WTC11 (cell line): ENCODE measurements around the gene NGLY1. TPM values are rescaled to one million over a fixed set of nuclear protein-coding genes. Genes with fewer than 3 reads are reported as not detected.

Experiments
- ATAC-seq: fragments of 200-7000 bp; cut with Tn5 transposase; 2 replicates; pipeline ENCODE4 v1.10.0; 2021; ENCODE audit warnings: mild to moderate bottlenecking, moderate library complexity
- CTCF ChIA-PET: fragments of 300-600 bp; sonication (Branson Sonifier 250); formaldehyde crosslinking; loops from one replicate; lab custom pipeline; 2021; ENCODE audit warnings: antibody characterized with exemption; lab: Charles Lee
- POLR2A ChIA-PET: fragments of 350-600 bp; sonication (Branson Sonifier 250); formaldehyde crosslinking; loops from one replicate; lab custom pipeline; 2021; ENCODE audit warnings: antibody characterized with exemption; lab: Charles Lee
- DNase-seq: peaks from one replicate; pipeline ENCODE4 v3.0.0; 2021; ENCODE audit warnings: low spot score
- H3K27ac Mint-ChIP-seq: 2 replicates; pipeline ENCODE4 v1.8.0; 2021; ENCODE audit warnings: mixed read lengths
- H3K27me3 Mint-ChIP-seq: 2 replicates; pipeline ENCODE4 v1.8.0; 2021; ENCODE audit warnings: low read depth, mild to moderate bottlenecking, moderate library complexity, mixed read lengths
- H3K36me3 Mint-ChIP-seq: 2 replicates; pipeline ENCODE4 v1.8.0; 2021; ENCODE audit warnings: mixed read lengths
- H3K4me1 Mint-ChIP-seq: 2 replicates; pipeline ENCODE4 v1.8.0; 2022; ENCODE audit warnings: mixed read lengths
- H3K4me3 Mint-ChIP-seq: 2 replicates; pipeline ENCODE4 v1.8.0; 2021; ENCODE audit warnings: mild to moderate bottlenecking, moderate library complexity, mixed read lengths
- H3K9me3 Mint-ChIP-seq: 2 replicates; pipeline ENCODE4 v1.8.0; 2021; ENCODE audit warnings: mixed read lengths
- CREM ChIP-seq: sonication (generic); formaldehyde crosslinking; IDR thresholded peaks from 2 replicates; pipeline ENCODE4 v1.8.1; 2022; ENCODE audit warnings: mild to moderate bottlenecking, missing genetic modification reagents, moderate library complexity
- ERG ChIP-seq: fragments of 250-450 bp; sonication (Bioruptor Pico); IDR thresholded peaks from 2 replicates; pipeline ENCODE4 v1.8.0; 2021; ENCODE audit warnings: mild to moderate bottlenecking
- FOXK1 ChIP-seq: sonication (generic); formaldehyde crosslinking; IDR thresholded peaks from 2 replicates; pipeline ENCODE4 v1.8.0; 2022; ENCODE audit warnings: mild to moderate bottlenecking, moderate library complexity, missing genetic modification reagents
- FOXP1 ChIP-seq: sonication (generic); formaldehyde crosslinking; IDR thresholded peaks from 2 replicates; pipeline ENCODE4 v1.8.0; 2022; ENCODE audit warnings: missing genetic modification reagents, mild to moderate bottlenecking, moderate library complexity, borderline replicate concordance
- GTF2I ChIP-seq: fragments of 250-450 bp; sonication (Bioruptor Pico); conservative IDR thresholded peaks from 2 replicates; pipeline ENCODE4 v1.4.0; 2021; ENCODE audit warnings: mild to moderate bottlenecking
- KAT7 ChIP-seq: sonication (generic); formaldehyde crosslinking; IDR thresholded peaks from 2 replicates; pipeline ENCODE4 v1.8.1; 2023; ENCODE audit warnings: missing genetic modification reagents, mild to moderate bottlenecking, borderline replicate concordance
- MXD4 ChIP-seq: fragments of 250-450 bp; sonication (Bioruptor Pico); IDR thresholded peaks from 2 replicates; pipeline ENCODE4 v1.8.0; 2021; ENCODE audit warnings: mild to moderate bottlenecking, moderate library complexity, borderline replicate concordance
- MYBL2 ChIP-seq: sonication (generic); formaldehyde crosslinking; IDR thresholded peaks from 2 replicates; pipeline ENCODE4 v1.8.1; 2023; ENCODE audit warnings: mild to moderate bottlenecking, moderate library complexity, missing genetic modification reagents
- NFATC4 ChIP-seq: fragments of 250-450 bp; sonication (Bioruptor Pico); IDR thresholded peaks from 2 replicates; pipeline ENCODE4 v1.9.0; 2021; ENCODE audit warnings: mild to moderate bottlenecking
- NFE2L1 ChIP-seq: sonication (generic); formaldehyde crosslinking; IDR thresholded peaks from 2 replicates; pipeline ENCODE4 v1.8.1; 2023; ENCODE audit warnings: missing genetic modification reagents
- NFYB ChIP-seq: sonication (generic); formaldehyde crosslinking; conservative IDR thresholded peaks from 2 replicates; pipeline ENCODE4 v1.8.0; 2022; ENCODE audit warnings: low read depth, missing genetic modification reagents
- NR2C2 ChIP-seq: sonication (generic); formaldehyde crosslinking; IDR thresholded peaks from 2 replicates; pipeline ENCODE4 v1.8.0; 2022; ENCODE audit warnings: mild to moderate bottlenecking, missing genetic modification reagents
- STAT6 ChIP-seq: sonication (generic); formaldehyde crosslinking; conservative IDR thresholded peaks from 2 replicates; pipeline ENCODE4 v1.8.1; 2023; ENCODE audit warnings: mild to moderate bottlenecking, low read depth, missing genetic modification reagents, moderate library complexity
- TCF7 ChIP-seq: sonication (generic); formaldehyde crosslinking; IDR thresholded peaks from 2 replicates; pipeline ENCODE4 v1.8.0; 2022; ENCODE audit warnings: mild to moderate bottlenecking, low read depth, missing genetic modification reagents, moderate library complexity
- TEAD1 ChIP-seq: sonication (generic); formaldehyde crosslinking; IDR thresholded peaks from 2 replicates; pipeline ENCODE4 v1.8.0; 2022; ENCODE audit warnings: mild to moderate bottlenecking, missing genetic modification reagents
- ZNF121 ChIP-seq: sonication (generic); formaldehyde crosslinking; IDR thresholded peaks from 2 replicates; pipeline ENCODE4 v1.8.0; 2023; ENCODE audit warnings: missing genetic modification reagents
- ZNF138 ChIP-seq: sonication (generic); formaldehyde crosslinking; conservative IDR thresholded peaks from 2 replicates; pipeline ENCODE4 v1.8.1; 2022; ENCODE audit warnings: mild to moderate bottlenecking, moderate library complexity, missing genetic modification reagents
- ZNF532 ChIP-seq: fragments of 250-450 bp; sonication (Bioruptor Pico); IDR thresholded peaks from 2 replicates; pipeline ENCODE4 v1.9.0; 2021; ENCODE audit warnings: mild to moderate bottlenecking, borderline replicate concordance
- total RNA-seq: library from RNA; stranded (reverse); gene quantifications from 3 replicates; pipeline ENCODE4 v1.2.3, GENCODE V29; 2021
- TF ChIP-seq, protein P1 (sequence below): sonication (generic); formaldehyde crosslinking; conservative IDR thresholded peaks from 2 replicates; pipeline ENCODE4 v1.8.1; 2022; ENCODE audit warnings: mild to moderate bottlenecking, missing genetic modification reagents
- TF ChIP-seq, protein P2 (sequence below): sonication (generic); formaldehyde crosslinking; IDR thresholded peaks from 2 replicates; pipeline ENCODE4 v1.8.1; 2023; ENCODE audit warnings: mild to moderate bottlenecking, missing genetic modification reagents, borderline replicate concordance
- TF ChIP-seq, protein P3 (sequence below): fragments of 250-450 bp; sonication (Bioruptor Pico); IDR thresholded peaks from 2 replicates; pipeline ENCODE4 v1.9.0; 2021; ENCODE audit warnings: moderate library complexity, mild to moderate bottlenecking, inconsistent platforms, borderline replicate concordance
- TF ChIP-seq, protein P4 (sequence below): sonication (generic); formaldehyde crosslinking; IDR thresholded peaks from 2 replicates; pipeline ENCODE4 v1.8.1; 2023; ENCODE audit warnings: mild to moderate bottlenecking, missing genetic modification reagents, moderate library complexity

Gene NGLY1
- total RNA-seq, 1 experiment from 2014 or later = 20.6 TPM

GRCh38 chr3:25719321-25719720 lies 63.9 kb downstream of the NGLY1 start:
- DNase-seq = no peak
- no peaks in the 10 kb centered on the region for H3K27me3 Mint-ChIP-seq
- ChIA-PET POLR2A (no interaction called here), CTCF (interaction anchor here (0.6 kb wide), 1 partner anchor 29 kb away, joined by 3 read pairs; no protein-coding TSS in a partner anchor)
- peaks cover 3% of the 10 kb centered on the region; the same call in 1 of the 2 replicates for H3K36me3 Mint-ChIP-seq
- peaks cover 4% of the 10 kb centered on the region; the same call in 1 of the 2 replicates for H3K9me3 Mint-ChIP-seq
- H3K27ac Mint-ChIP-seq = no peak overlapping the region
- no peaks in the 10 kb centered on the region for H3K4me1 Mint-ChIP-seq
- H3K4me3 Mint-ChIP-seq = no peak overlapping the region
- TF ChIP-seq ERG (CRISPR knock-in tag) (no peak), TEAD1 (CRISPR knock-in tag) (no peak), ZNF121 (CRISPR knock-in tag) (no peak), KAT7 (no peak), NFYB (no peak), STAT6 (CRISPR knock-in tag) (no peak), FOXK1 (no peak), GTF2I (CRISPR knock-in tag) (no peak)
- ATAC-seq = no peak

GRCh38 chr3:25713341-25713985 lies 69.8 kb downstream of the NGLY1 start:
- CTCF ChIA-PET = no interaction called here
- POLR2A ChIA-PET = no interaction called here
- no peak overlapping the region for H3K27ac Mint-ChIP-seq
- DNase-seq (no peak), ATAC-seq (no peak)
- H3K4me1 Mint-ChIP-seq = no peaks in the 10 kb centered on the region
- peaks cover 4% of the 10 kb centered on the region; the same call in 1 of the 2 replicates for H3K9me3 Mint-ChIP-seq
- H3K4me3 Mint-ChIP-seq = no peak overlapping the region
- peaks cover 3% of the 10 kb centered on the region; the same call in 1 of the 2 replicates for H3K36me3 Mint-ChIP-seq
- no peaks in the 10 kb centered on the region for H3K27me3 Mint-ChIP-seq
- TF ChIP-seq ZNF532 (CRISPR knock-in tag) (no peak), NFATC4 (CRISPR knock-in tag) (no peak), CREM (CRISPR knock-in tag) (no peak), MXD4 (no peak), NFE2L1 (CRISPR knock-in tag) (no peak), TCF7 (no peak), FOXP1 (no peak), NR2C2 (no peak), MYBL2 (no peak), ZNF138 (no peak)
- TF ChIP-seq, protein P1, sequence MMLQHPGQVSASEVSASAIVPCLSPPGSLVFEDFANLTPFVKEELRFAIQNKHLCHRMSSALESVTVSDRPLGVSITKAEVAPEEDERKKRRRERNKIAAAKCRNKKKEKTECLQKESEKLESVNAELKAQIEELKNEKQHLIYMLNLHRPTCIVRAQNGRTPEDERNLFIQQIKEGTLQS (CRISPR knock-in tag) = no peak
- TF ChIP-seq, protein P2, sequence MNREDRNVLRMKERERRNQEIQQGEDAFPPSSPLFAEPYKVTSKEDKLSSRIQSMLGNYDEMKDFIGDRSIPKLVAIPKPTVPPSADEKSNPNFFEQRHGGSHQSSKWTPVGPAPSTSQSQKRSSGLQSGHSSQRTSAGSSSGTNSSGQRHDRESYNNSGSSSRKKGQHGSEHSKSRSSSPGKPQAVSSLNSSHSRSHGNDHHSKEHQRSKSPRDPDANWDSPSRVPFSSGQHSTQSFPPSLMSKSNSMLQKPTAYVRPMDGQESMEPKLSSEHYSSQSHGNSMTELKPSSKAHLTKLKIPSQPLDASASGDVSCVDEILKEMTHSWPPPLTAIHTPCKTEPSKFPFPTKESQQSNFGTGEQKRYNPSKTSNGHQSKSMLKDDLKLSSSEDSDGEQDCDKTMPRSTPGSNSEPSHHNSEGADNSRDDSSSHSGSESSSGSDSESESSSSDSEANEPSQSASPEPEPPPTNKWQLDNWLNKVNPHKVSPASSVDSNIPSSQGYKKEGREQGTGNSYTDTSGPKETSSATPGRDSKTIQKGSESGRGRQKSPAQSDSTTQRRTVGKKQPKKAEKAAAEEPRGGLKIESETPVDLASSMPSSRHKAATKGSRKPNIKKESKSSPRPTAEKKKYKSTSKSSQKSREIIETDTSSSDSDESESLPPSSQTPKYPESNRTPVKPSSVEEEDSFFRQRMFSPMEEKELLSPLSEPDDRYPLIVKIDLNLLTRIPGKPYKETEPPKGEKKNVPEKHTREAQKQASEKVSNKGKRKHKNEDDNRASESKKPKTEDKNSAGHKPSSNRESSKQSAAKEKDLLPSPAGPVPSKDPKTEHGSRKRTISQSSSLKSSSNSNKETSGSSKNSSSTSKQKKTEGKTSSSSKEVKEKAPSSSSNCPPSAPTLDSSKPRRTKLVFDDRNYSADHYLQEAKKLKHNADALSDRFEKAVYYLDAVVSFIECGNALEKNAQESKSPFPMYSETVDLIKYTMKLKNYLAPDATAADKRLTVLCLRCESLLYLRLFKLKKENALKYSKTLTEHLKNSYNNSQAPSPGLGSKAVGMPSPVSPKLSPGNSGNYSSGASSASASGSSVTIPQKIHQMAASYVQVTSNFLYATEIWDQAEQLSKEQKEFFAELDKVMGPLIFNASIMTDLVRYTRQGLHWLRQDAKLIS (CRISPR knock-in tag) = no peak
- TF ChIP-seq, protein P3, sequence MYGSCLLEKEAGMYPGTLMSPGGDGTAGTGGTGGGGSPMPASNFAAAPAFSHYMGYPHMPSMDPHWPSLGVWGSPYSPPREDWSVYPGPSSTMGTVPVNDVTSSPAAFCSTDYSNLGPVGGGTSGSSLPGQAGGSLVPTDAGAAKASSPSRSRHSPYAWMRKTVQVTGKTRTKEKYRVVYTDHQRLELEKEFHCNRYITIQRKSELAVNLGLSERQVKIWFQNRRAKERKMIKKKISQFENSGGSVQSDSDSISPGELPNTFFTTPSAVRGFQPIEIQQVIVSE = no peak
- TF ChIP-seq, protein P4, sequence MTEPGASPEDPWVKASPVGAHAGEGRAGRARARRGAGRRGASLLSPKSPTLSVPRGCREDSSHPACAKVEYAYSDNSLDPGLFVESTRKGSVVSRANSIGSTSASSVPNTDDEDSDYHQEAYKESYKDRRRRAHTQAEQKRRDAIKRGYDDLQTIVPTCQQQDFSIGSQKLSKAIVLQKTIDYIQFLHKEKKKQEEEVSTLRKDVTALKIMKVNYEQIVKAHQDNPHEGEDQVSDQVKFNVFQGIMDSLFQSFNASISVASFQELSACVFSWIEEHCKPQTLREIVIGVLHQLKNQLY (CRISPR knock-in tag) = no peak
